CD4-positive, alpha-beta T cell treated with Interleukin-4 for 4 hours (primary cell): ENCODE results near the gene FUOM.

Experiments used
- DNase-seq: peaks from one replicate; pipeline ENCODE4 v3.0.0-alpha.2; 2020

The FUOM gene, protein sequence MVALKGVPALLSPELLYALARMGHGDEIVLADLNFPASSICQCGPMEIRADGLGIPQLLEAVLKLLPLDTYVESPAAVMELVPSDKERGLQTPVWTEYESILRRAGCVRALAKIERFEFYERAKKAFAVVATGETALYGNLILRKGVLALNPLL

DNA sequence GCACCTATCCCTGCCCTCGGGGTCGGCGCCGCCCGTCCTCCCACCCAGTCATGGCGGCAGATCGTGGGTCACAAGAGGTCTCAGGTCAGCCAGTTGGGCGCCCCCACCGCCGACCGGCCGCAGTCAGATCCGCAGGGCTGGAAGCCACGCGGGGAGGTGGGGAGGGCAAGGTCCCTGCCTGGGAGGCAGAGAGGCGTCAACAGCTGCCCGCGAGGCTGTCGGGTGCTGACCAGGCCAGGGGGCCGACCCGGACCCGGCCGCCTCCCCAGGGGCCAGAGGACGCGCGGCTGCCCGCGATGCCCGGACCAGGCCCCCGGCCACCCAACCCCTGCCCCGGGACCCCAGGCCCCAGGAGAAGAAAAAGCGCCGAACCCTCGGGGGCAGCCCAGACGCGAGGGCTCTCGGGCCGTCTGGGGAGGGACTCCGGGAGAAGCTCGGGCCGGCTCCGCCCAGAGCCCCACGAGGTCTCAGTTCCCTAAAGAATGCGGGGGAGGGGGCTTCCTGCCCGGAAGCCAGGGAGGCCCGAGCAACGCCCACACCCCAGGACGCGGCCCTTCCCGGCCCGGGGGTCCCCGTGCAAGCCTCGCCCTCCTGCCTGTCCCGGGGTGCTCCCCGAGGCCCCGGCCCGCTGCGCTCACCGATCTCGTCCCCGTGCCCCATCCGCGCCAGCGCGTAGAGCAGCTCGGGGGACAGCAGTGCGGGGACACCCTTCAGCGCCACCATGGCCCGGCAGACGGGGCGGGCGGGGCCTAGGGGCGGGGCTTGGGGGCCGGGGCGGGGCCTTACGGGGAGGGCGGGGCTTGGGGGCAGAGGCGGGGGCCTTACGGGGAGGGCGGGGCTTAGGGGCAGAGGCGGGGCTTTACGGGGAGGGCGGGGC, at the start of gene FUOM:
FUOM (minus strand) TSS at position 735 of the 877 bp plus-strand sequence; CDS start at position 723, 12 bp downstream.
- peak; percentile 61 for DNase-seq

DNA sequence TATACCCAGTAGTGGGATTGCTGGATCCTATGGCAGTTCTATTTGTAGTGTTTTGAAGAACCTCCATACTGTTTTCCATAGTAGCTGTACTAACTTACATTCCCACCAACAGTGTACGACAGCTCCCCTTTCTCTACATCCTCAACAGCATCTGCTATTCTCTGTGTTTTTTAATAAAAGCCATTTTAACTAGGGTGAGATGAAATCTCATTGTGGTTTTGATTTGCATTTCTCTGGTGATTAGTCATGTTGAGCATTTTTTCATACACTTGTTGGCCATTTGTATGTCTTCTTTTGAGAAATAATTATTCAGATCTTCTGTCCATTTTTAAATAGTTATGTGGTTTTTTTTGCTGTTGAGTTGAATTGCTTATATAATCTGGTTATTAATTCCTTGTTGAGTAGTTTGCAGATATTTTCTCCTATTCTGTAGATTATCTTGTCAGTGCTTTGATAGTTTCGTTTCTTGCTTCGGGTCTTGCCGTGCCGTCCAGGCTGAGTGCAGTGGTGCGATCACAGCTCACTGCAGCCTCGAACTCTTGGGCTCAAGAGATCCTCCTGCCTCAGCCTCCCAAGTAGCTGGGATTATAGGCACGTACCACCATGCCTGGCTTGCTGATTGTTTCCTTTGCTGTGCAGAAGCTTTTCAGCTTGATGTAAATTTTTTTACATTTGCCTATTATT, 48.2 kb upstream of the FUOM start:
- no peak for DNase-seq

DNA sequence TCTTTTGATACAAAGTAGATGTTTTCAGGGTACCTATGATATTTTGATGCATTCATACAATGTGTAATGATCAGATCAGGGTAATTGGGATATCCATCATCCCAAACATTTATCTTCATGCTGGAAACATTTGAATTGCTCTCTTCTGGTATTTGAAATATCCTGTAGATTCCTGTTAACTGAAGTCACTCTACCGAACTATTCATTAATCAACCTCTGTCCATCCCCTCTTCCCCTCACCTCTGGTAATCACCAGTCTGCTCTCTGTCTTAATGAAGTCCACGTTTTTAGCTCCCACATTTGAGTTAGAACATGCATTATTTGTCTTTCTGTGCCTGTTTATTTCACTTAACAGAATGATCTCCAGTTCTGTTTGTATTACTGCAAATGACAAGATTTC, 47.5 kb upstream of the FUOM start:
- no peak for DNase-seq

DNA sequence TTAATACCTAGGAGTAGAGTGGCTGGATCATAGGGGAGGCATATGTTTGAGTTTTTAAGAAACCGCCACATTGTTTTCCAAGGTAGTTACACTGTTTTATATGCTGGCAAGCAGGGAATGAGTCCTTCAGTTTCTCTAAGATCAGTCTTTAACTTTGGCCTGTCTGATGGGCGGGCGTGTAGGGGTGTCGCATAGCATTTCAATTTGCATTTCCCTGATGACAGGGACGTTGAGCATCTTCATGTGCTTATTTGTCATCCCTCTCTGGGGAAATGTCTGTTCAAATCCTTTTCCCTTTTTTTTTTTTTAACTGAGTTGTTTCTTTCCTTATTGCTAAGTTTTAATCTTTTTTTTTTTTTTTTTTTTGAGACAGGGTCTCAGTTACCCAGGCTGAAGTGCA, 46.0 kb upstream of the FUOM start:
- no peak for DNase-seq

DNA sequence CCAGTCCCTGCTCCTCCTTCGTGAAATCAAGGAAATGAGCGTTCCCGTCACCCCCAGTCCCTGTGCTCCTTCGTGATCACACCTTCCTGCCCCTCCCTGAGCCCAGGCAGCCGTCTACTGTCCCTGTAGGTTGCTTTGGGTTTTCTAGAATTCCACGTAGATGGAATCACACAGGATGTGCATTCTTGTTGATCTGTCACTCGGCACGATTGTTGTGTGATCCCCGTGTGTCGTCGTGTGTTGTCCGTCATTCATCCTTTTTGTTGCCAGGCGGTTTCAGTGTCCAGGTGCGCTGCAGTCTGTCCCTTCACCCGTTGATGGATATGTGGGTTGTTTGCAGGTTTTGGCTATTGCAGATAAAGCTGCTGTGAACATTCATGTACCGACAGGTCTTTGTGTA, 45.5 kb upstream of the FUOM start:
- no peak for DNase-seq

DNA sequence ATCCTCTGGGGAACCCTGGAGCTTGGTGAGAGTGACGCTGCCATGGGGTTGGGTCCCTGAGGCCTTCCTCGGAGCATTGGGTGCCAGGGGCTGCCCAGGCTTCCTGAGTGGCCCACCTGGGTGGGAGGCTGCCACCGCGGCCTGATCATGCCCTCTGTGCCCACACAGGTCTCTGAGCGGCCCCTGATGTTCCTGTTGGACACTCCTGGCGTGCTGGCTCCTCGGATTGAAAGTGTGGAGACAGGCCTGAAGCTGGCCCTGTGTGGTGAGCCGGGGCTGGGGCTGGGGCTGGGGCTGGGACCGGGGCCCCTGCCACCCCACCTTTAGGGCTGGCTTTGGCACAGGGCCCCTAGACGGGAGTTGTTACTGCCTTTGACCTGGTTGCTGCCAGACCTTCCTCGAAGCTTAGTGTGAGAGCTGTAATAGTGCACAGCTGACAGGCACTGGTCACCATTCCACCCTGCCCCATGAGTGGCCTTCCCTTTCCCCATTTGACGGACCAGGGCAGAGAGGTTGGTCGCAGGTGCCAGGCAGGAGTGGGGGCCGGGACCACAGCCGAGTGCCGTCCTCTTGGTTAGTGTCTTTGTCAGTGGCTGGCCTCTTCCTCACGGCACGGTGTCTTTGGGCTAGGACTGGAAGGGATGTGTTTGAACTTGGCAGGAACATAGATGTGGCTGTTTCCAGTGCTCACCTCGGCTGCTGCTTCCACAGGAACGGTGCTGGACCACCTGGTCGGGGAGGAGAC, 44.3 kb upstream of the FUOM start:
- DNase-seq = no peak

DNA sequence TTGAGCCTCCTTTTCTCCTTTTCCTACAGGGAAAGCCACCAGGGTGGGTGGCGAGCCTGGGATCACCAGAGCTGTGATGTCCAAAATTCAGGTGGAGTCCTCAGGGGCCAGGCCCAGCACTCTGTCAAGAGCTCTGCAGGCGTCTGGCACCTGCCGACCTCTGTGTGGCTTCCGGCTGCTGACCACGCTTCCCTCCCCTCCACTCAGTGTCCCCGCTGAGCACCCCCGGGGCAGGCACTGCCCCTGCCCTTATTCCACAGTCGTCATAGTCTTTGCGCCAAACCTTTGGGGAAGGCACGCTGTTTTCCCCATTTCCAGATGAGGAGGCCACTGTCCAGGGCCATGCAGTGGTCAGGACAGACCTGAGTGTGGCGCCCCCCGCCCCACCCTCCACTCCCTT, 43.7 kb upstream of the FUOM start:
- DNase-seq = no peak

DNA sequence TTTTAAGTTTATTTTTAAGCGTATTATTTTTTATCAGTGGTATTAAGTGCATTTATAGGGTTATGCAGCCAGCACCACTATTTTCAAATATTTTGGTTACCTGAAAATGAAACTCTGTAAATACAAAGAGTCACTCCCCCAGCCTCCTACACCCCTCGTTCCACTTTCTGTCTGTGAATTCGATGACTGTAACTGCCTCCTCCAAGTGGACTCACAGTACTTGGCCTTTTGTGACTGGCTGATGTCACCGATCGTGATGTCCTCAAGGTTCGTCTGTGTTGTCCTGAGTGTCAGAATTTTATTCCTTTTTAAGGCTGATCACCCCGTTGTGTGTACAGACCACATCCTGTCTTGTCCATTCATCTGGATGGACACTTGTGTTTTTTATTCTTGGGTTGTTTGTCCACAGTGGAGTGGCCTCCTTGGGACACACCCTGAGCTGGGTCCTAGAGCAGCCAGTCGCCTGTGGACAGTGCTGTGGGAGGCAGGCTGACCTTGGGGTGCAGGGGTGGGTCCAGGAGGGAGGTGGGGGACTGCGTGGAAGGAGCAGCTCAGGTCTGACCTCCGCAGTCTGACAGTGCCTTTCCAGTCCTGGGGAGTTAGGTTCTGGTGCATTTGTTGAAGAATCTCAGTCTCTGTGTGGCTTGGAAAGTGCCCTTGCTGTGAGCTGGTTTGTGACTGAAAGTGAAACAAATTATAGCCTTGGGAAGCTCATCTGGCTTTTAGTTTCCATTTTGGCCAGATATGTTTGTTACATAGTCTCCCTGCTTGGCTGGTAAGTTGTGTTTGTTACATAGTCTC, 43.0 kb upstream of the FUOM start:
- peak; percentile 11 for DNase-seq

DNA sequence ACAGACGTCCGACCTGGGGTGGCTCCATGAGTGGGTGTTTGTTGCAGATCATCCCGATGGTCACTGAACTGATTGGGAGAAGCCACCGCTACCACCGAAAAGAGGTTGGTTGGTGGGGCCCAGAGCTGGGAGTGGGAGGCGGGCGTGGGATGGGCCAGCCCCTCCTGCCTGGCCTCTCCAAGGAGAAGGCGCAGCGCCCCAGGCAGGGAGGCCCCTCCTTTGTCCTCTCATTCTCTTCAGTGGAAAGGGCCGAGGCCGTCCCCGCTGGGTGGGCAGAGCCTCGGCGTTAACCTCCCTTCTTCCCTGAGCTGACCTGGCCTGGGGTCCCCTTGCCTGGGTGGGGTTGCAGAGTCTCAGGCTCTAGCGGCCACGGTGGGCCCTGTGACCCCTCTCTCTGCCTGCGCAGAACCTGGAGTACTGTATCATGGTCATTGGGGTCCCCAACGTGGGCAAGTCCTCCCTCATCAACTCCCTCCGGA, 41.3 kb upstream of the FUOM start:
- no peak for DNase-seq

DNA sequence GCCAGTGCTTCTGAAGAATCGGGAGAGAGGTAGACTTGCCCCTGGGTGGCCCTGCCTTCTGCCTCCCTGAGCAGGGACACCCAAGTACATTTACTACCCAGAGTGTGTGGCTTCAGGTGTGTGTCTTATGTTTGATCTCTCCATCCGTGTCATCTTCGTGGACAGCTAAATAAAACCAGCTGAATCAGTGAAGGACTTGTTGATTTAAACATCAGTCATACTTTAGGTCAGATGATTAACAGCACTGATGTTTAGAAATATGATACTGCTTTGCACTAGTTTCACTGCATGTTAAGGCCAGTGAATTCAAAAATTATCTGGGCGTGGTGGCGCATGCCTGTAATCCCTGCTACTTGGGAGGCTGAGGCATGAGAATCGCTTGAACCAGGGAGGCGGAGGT, 40.1 kb upstream of the FUOM start:
- DNase-seq = no peak

DNA sequence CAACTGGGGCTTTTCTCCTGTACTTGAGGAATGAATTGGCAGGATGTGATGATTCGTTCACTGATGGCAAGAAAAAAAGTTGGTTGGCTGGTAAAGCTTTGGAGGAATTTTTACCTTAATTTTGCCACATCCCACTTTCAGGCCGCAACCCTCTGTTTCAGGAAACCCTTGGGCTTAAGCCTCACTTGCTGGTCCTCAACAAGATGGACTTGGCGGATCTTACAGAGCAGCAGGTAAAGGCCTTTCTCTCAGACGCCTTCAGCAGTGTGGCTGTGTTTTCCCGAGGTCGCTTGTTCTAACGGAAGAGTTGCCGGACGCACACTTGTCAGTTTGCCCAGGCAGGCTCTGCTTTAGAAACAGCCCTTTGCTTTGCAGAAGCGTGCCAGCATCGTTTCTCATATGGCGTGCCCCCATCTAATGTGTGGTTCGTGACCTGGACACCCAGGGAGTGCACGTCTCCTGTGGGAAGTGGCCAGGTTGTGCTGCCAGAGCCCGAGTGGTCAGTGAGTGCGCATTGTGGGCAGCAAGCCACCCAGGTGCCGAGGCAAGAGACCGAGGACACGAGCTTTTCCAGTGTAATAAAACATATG, 38.3 kb upstream of the FUOM start:
- no peak for DNase-seq

DNA sequence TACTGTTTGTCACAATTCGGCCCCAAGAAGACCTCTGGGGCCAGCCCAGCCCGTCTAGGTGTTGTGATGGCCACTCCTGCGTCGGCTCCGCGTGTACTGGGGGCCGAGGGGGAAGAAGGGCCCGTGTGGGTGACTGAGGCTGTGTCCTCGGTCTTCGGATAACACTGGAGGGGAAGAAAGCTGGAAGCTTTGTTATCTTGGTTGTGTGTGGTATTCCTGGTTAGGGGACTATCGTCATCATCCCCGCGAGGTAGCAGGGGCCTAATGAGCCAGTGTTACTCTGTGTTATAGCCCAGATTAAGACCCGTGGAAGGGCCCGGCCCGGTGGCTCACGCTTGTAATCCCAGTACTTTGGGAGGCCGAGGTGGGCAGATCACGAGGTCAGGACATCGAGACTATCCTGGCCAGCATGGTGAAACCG, 37.0 kb upstream of the FUOM start:
- DNase-seq = no peak

DNA sequence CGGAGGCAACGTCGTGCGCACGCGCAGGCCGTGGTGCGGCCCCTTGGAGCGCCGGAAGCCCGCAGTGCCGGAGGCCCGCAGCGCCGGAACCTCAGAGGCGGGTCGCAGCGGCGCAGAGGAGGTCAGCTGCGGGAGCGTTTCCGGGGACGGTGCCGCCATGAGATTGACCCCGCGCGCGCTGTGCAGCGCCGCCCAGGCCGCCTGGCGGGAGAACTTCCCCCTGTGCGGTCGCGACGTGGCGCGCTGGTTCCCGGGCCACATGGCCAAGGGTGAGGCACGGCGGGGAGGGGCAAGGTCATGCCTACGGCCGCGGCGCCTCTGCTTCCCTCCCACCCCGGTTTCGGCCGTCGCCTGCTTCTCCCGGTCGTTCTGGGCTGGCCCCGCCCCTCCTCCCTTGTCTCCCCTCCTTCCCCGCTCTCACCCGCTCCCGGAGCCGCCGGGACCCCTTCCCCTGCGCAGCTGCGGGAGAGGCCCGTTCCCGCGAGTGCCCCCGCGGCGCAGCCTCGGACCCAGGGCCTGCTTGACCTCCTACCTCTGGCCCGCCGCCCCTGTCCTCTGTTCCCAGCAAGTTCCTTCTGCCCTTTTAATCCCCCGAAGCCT, 36.3 kb upstream of the FUOM start, which contains the start of gene MTG1:
MTG1 (plus strand) TSS at position 94 of the 600 bp plus-strand sequence; CDS start at position 158, 64 bp downstream.
- peak; percentile 89 for DNase-seq

DNA sequence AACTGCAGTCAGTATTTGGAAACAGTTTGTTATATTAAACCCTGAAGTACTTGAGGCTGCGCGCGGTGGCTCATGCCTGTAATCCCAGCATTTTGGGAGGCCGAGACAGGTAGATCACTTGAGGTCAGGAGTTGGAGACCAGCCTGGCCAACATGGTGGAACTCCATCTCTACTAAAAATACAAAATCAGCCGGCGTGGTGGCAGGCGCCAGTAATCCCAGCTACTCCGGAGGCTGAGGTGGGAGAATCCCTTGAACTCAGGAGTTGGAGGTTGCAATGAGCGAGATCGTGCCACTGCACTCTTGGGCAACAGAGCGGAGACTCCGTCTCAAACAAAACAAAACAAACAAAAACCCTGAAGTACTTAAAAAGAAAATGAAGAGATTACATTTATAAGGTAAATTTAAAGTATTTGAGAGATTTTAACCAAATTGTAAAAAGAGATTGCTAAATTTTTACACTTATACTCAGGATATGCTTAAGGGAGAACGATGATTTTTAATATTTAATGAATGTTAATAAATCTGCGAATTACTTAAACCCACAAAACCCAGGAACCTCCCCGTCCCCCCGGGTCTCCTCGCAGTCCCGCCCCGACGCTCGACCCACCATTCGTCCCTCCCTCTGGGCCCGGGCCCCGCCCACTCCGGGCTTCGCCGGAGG, 35.7 kb upstream of the FUOM start:
- no peak for DNase-seq

DNA sequence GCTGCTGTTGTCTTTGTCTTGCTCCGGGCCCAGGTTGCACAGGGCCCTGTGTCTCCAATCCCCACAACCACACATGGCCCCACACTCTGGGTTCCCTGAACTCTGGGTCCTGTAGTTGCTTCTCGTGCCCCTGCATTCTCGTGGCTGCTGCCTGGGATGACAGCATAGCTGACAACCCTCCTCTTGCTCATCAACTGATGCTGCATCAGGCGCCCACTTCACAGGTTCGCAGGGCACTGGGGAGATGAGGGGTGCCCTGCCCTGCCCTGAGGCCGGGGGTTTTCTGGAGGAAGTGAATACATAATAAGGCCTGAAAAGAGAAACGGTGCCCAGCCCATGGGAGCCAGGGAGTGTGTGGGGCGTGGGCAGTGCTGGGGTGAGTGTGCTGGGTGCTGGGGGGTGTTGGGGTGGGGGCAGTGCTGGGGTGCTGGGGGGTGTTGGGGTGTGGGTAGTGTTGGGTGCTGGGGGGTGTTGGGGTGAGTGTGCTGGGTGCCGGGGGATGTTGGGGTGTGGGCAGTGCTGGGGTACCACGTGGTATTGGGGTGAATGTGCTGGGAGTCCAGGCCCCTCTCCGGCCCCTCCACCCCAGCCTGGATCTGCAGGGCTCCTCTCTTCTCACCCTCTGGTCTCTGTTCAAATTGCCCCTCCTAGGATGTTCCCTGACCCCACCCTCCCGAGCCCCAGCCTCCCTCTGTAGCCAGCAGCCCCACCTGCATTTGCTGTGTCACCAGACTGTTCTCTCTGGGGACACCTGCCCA, 34.1 kb upstream of the FUOM start:
- peak; percentile 63 for DNase-seq

DNA sequence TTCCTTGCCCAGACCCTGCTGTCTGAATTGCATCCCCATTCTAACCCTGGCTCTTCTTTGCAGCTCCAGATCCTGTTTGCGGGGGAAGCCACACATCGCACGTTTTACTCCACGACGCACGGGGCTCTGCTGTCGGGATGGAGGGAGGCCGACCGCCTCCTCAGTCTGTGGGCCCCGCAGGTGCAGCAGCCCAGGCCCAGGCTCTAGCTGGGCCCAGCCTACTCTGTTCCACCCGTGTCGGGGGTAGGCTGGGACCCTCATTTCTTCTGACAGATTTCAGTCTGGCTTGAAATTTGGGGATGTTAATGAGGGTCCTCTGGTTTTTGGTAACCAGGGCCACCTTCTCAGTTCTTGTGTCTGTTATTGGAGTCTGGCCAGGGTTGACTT, 33.4 kb upstream of the FUOM start:
- no peak for DNase-seq

DNA sequence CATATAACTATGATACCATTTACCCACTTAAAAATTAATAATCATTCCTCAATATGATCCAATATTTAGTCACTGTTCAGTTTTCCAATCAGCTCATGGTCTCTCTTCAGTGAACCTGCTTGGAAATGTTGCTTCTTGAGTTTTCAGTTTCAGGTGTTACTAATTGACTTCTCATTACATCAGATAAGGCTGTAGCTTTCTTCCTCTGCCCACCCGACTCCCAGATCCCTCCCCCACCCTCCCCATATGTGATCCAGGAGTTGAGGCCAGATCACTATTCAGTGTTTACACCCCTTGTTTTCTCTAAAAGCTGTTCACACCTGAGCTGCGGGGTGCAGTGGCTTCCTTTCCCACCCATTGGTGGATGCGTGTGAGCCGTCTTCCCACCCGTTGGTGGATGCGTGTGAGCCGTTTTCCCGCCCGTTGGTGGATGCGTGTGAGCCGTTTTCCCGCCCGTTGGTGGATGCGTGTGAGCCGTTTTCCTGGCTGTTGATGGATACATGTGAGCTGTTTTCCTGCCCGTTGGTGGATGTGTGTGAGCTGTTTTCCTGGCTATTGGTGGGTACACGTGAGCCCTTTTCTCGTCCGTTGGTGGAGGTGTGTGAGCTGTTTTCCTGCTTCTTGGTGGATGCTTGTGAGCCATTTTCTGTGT, 32.9 kb upstream of the FUOM start:
- DNase-seq = no peak

DNA sequence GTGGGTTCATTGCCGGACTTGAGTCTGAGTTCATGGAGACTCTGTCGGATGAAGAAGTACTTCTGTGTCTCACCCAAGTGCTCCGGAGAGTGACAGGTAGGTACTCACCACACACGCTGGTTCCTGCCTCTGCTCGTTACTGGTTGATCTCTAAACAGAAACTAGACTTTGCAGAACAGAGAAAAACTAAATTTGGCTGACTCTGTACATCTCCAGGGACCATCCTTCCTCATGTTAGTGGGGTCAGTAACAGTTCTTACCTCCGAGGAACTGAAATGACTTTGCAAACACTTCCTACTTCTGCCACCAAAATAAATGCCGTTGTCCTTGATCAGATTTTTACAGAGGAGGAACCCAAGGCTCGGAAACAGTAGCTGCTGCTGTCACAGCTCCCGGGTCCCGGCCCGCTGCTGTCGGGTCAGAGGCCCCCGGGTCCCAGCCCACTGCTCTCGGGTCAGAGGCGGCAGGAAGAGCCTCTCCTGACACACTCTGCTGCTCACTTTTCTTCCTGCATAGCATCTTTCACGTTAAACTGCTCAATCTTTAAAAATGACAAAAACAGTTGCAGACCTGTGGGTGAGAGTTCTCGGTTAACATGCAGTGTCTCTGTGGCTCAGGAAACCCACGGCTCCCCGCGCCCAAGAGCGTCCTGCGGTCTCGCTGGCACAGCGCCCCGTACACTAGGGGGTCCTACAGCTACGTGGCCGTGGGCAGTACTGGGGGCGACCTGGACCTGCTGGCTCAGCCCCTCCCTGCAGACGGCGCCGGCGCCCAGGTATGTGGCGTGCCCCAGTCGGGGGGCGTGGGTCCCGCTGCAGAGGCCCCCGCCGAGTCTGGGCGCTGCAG, 31.4 kb upstream of the FUOM start:
- peak; percentile 63 for DNase-seq
